ENCODE data around the gene EHHADH. TPM values are rescaled to one million over a fixed set of nuclear protein-coding genes. Genes with fewer than 3 reads are reported as not detected.

The EHHADH gene
- polyA plus RNA-seq, 3 donors: 0.57 to 1.5 (median 1.1) TPM

GRCh38 chr3:185215873-185216606, 37.8 kb downstream of the EHHADH start:
- H3K4me1 ChIP-seq (ENCODE audit: control insufficient read depth in 1 of 2, insufficient read depth in 2 of 2, low read length in 2 of 2): no peaks in the 10 kb centered on the region
- no peaks in the 10 kb centered on the region for H4K20me1 ChIP-seq (ENCODE audit: insufficient read depth, low read length)
- Mint-ChIP-seq H3K27me3 (ENCODE audit: low read depth in 3 of 3) (no peaks in the 10 kb centered on the region), H3K4me1 (no peaks in the 10 kb centered on the region), H3K27ac (no peak overlapping the region), H3K36me3 (peaks cover 3 to 6% of the 10 kb centered on the region in 2 donors), H3K9me3 (no peaks in the 10 kb centered on the region), H3K4me3 (no peak overlapping the region)
- peak; percentile 35 for TF ChIP-seq CTCF (IDR thresholded peaks at IDR 0.05)
- no peak overlapping the region for H2AFZ ChIP-seq (ENCODE audit: insufficient read depth, low read depth, low read length, poor library complexity, severe bottlenecking)
- H3K27ac ChIP-seq (ENCODE audit: low read depth in 1 of 2, low read length in 2 of 2): no peak overlapping the region
- H3K4me2 ChIP-seq (replicated peaks; ENCODE audit: extremely low read depth, low read length, poor library complexity, severe bottlenecking): no peak overlapping the region
- H3K4me3 ChIP-seq (replicated peaks in 1 of 3; ENCODE audit: low read depth in 2 of 3, low read length in 3 of 3): no peak overlapping the region
- H3K27me3 ChIP-seq (ENCODE audit: control insufficient read depth in 2 of 2, insufficient read depth in 2 of 2, low read length in 2 of 2): no peaks in the 10 kb centered on the region
- no peaks in the 10 kb centered on the region for H3K79me2 ChIP-seq (ENCODE audit: insufficient read depth, low read length)
- intact Hi-C loops (cut with micrococcal nuclease): no loop called here
- H3K36me3 ChIP-seq (replicated peaks in 1 of 2; ENCODE audit: control insufficient read depth in 1 of 2, insufficient read depth in 2 of 2, low read length in 2 of 2): peaks cover 2 to 7% of the 10 kb centered on the region in 2 donors
- H3K9me3 ChIP-seq (replicated peaks in 1 of 2; ENCODE audit: control insufficient read depth in 1 of 2, insufficient read depth in 1 of 2, low read length in 2 of 2): no peaks in the 10 kb centered on the region
- H3K9ac ChIP-seq (ENCODE audit: insufficient read depth, low read length, poor library complexity, severe bottlenecking): no peak overlapping the region
- WGBS (ENCODE audit: insufficient coverage): 80% methylated on average over 1 of the region's 6 CpGs
- DNase-seq: no peak

- no peak overlapping the region for H3K9ac ChIP-seq (ENCODE audit: insufficient read depth, low read length, poor library complexity, severe bottlenecking)
- no peaks in the 10 kb centered on the region for H3K79me2 ChIP-seq (ENCODE audit: insufficient read depth, low read length)
- no peak for DNase-seq
- no peaks in the 10 kb centered on the region for H3K27me3 ChIP-seq (ENCODE audit: control insufficient read depth in 2 of 2, insufficient read depth in 2 of 2, low read length in 2 of 2)
- intact Hi-C loops (cut with micrococcal nuclease): no loop called here
- H3K27ac Mint-ChIP-seq: peak overlapping the region in 1 of 7 donors; percentile 69
- no peaks in the 10 kb centered on the region for H4K20me1 ChIP-seq (ENCODE audit: insufficient read depth, low read length)
- H3K36me3 Mint-ChIP-seq: peaks cover 3 to 6% of the 10 kb centered on the region in 2 donors
- H3K9me3 ChIP-seq (replicated peaks in 1 of 2; ENCODE audit: control insufficient read depth in 1 of 2, insufficient read depth in 1 of 2, low read length in 2 of 2): no peaks in the 10 kb centered on the region
- no peaks in the 10 kb centered on the region for H3K27me3 Mint-ChIP-seq (ENCODE audit: low read depth in 3 of 3)
- H3K4me1 Mint-ChIP-seq: no peaks in the 10 kb centered on the region
- TF ChIP-seq CTCF (IDR thresholded peaks at IDR 0.05): no peak
- H3K4me3 ChIP-seq (replicated peaks in 1 of 3; ENCODE audit: low read depth in 2 of 3, low read length in 3 of 3): no peak overlapping the region
- no peaks in the 10 kb centered on the region for H3K9me3 Mint-ChIP-seq
- H3K27ac ChIP-seq (ENCODE audit: low read depth in 1 of 2, low read length in 2 of 2): no peak overlapping the region
- H3K4me2 ChIP-seq (replicated peaks; ENCODE audit: extremely low read depth, low read length, poor library complexity, severe bottlenecking): no peak overlapping the region
- peaks cover 0 to 2% of the 10 kb centered on the region in 2 donors for H3K36me3 ChIP-seq (replicated peaks in 1 of 2; ENCODE audit: control insufficient read depth in 1 of 2, insufficient read depth in 2 of 2, low read length in 2 of 2)
- no peak overlapping the region for H2AFZ ChIP-seq (ENCODE audit: insufficient read depth, low read depth, low read length, poor library complexity, severe bottlenecking)
- H3K4me1 ChIP-seq (ENCODE audit: control insufficient read depth in 1 of 2, insufficient read depth in 2 of 2, low read length in 2 of 2): no peaks in the 10 kb centered on the region
- H3K4me3 Mint-ChIP-seq: no peak overlapping the region
- 100% methylated on average over 3 of the region's 5 CpGs for WGBS (ENCODE audit: insufficient coverage)
Measured at GRCh38 chr3:185212559-185212958, 41.3 kb downstream of the EHHADH start.

All from CD14-positive monocyte (primary cell).